NCI-H524 (cell line): Measurements from ENCODE around the gene CXCL8.
"Not testable (repeated sequence)": the region's sequence is repeated elsewhere in the genome, so short reads cannot be mapped to it uniquely, and the experiment has no call there.

Source experiments
- DNase-seq, 2 experiments: peaks; one replicate each; lab custom pipeline; 2025; lab: John Stamatoyannopoulos, UW

CXCL8 gene

GRCh38 chr4:73743795-73744194 lies 3.4 kb downstream of the CXCL8 start:
- no peak for DNase-seq

- DNase-seq, result no peak
These were observed 3.8 kb downstream of the CXCL8 start for GRCh38 chr4:73744203-73744602.

- DNase-seq, result no peak
These were observed 10.4 kb downstream of the CXCL8 start for GRCh38 chr4:73750730-73751129.

GRCh38 chr4:73751166-73751565 lies 10.8 kb downstream of the CXCL8 start:
- DNase-seq, result no peak

GRCh38 chr4:73751830-73752229 lies 11.5 kb downstream of the CXCL8 start:
- no peak for DNase-seq

GRCh38 chr4:73752424-73752823 lies 12.1 kb downstream of the CXCL8 start:
- no peak for DNase-seq

GRCh38 chr4:73753215-73753614 lies 12.8 kb downstream of the CXCL8 start:
- no peak for DNase-seq

- no peak for DNase-seq
These were observed 14.6 kb downstream of the CXCL8 start for GRCh38 chr4:73754934-73755333.

- no peak for DNase-seq
These were observed 19.0 kb downstream of the CXCL8 start for GRCh38 chr4:73759357-73759756.

- DNase-seq, result no peak
These were observed 21.5 kb downstream of the CXCL8 start for GRCh38 chr4:73761856-73762255.

- DNase-seq, result no peak
These were observed 22.0 kb downstream of the CXCL8 start for GRCh38 chr4:73762409-73762808.

GRCh38 chr4:73763877-73764276 lies 23.5 kb downstream of the CXCL8 start:
- DNase-seq, result peak; percentile 4 to 57

GRCh38 chr4:73764513-73764912 lies 24.1 kb downstream of the CXCL8 start:
- no peak for DNase-seq

- no peak for DNase-seq
These were observed 24.9 kb downstream of the CXCL8 start for GRCh38 chr4:73765296-73765695.

GRCh38 chr4:73770917-73771316 lies 30.5 kb downstream of the CXCL8 start:
- DNase-seq, result no peak

- DNase-seq, result no peak
These were observed 32.0 kb downstream of the CXCL8 start for GRCh38 chr4:73772363-73772762.

GRCh38 chr4:73774406-73774805 lies 34.0 kb downstream of the CXCL8 start:
- DNase-seq, result not testable (repeated sequence)

GRCh38 chr4:73776321-73776729 lies 36.0 kb downstream of the CXCL8 start:
- no peak for DNase-seq

GRCh38 chr4:73777612-73778011 lies 37.2 kb downstream of the CXCL8 start:
- no peak for DNase-seq

GRCh38 chr4:73780243-73780642 lies 39.9 kb downstream of the CXCL8 start:
- no peak for DNase-seq

- DNase-seq, result no peak
These were observed 40.5 kb downstream of the CXCL8 start for GRCh38 chr4:73780834-73781233.

GRCh38 chr4:73788411-73788810 lies 48.0 kb downstream of the CXCL8 start:
- DNase-seq, result no peak
